Right ventricle myocardium inferior (tissue), 1 donor: ENCODE results near the gene ARAP3. TPM values are rescaled to one million over a fixed set of nuclear protein-coding genes. Genes with fewer than 3 reads are reported as not detected.

Experiments used
- ATAC-seq: fragments of 200-7000 bp; cut with Tn5 transposase; one replicate; pipeline ENCODE4 v1.9.1; 2020; ENCODE audit warnings: mild to moderate bottlenecking, moderate library complexity
- DNase-seq: peaks from one replicate; pipeline ENCODE4 v3.0.0; 2021; ENCODE audit errors: missing footprints
- intact Hi-C: fragments of 100-400 bp; cut with DNase I; formaldehyde crosslinking; loops from one replicate; pipeline ENCODE4 v1.11.0; 2022
- total RNA-seq: library from RNA; stranded (reverse); fragmentation: NEBNext Ultra II Directional; extraction: Animal tissue kit (Norgen Biotek cat#: 25700); gene quantifications from one replicate; pipeline ENCODE4 v1.2.1, GENCODE V29; 2021
- donor health status: DM: no; HTN: yes; CAD: no; lungs with severe emphysema.

The ARAP3 gene
- total RNA-seq, 1 donor from 2014 or later, result 14.7 TPM

DNA sequence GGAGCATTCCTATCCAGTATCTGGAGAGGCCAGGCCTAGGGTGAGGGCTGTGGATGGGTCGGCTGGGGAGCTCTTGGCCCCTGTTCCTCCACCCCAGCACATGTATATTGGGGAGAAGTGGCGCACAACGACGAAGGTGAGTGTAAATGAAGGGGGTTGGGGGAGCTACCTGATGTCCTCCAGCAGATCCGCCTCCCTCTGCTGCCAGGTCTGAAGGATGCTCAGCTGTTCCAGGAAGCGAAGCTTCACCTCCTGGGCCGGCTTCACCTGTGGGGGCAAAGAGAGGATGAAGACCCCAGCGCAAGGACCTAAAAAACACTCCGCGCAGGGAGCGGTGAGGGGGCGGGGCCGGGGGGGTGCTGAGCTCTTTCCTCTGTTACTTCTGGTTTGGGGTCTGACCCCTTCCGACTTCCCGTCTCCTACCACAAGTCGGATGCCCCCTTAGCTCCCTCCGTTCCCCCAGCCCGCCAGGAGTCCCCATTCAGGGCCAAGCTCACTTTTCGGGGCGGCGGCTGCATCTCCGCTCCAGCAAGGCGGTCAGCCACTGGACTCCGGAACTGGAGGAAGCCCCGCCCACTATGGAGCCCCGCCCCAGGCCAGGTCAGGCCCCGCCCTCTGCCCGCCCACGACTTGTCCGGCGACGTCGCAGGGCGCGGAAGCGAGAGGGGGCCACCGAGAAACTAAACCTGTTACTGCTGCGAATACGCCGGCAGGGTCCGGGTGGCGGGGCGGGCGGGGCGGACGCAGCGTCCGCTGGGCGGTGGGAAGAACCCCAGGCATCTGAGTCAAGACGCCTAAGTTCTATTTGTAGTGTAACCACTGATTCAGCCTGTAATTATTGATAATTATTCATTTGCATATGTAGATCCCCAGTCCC lies 30.9 kb downstream of the ARAP3 start, which contains the start of gene FCHSD1:
FCHSD1 (minus strand) TSS at position 568 of the 877 bp plus-strand sequence; CDS start at position 518, 50 bp downstream.
- DNase-seq, result peak; percentile 96
- intact Hi-C loops, result no loop called here
- ATAC-seq, result peak; percentile 94

DNA sequence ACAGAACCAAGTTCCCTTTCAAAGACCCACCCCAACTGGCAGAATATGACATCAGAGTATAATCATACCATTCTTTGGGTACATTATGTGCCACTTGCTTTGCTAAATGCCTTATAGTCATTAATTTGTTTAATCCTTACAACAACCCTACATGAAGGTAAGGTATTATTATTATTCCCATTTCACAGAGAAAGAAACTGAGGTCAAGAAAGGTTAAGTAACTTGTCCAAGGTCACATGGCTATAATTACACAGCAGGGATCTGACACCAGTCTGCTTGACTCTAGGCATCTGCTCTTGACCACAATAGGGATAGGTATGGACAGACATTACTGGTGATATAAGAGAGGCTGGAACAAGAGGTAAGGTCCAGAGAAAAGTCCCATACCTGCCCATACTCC lies 32.1 kb downstream of the ARAP3 start:
- DNase-seq, result no peak
- ATAC-seq, result no peak
- intact Hi-C loops, result no loop called here

DNA sequence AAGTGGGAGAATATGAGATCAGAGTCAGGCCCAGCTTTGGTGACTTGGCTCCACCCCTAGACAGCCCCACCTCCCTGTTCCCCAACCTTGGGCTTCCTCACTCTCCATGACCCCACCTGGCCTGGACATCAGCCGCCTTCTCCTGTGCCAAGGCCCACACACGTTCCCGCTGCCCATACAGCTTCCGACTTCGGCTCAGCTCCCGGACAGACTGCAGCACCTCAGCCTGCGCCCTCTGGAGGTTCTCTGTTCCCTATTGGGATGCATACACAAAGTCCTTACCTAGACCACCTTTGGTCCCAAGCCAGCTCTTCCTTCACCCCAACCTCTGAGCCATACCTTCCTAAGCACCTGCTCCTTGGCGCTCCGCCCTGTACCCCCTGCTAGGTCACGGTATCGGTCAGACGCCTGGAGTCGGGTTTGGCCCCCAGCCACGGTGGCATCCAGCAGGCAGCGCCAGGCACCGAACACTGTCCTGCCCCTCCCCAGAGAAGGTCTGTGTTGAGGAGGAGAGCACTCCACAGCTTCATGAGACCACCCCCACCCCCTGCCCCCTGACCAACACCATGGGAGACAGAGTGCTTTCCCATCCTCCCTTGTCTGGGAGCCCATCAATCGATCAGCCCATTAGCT lies 32.9 kb downstream of the ARAP3 start:
- intact Hi-C loops, result no loop called here
- DNase-seq (no peak), ATAC-seq (no peak)

GRCh38 chr5:141647851-141648250 lies 34.2 kb downstream of the ARAP3 start:
- intact Hi-C loops, result no loop called here
- ATAC-seq (no peak), DNase-seq (no peak)

- ATAC-seq (no peak), DNase-seq (no peak)
- intact Hi-C loops, result no loop called here
Observed at GRCh38 chr5:141647242-141647641, 34.8 kb downstream of the ARAP3 start.

DNA sequence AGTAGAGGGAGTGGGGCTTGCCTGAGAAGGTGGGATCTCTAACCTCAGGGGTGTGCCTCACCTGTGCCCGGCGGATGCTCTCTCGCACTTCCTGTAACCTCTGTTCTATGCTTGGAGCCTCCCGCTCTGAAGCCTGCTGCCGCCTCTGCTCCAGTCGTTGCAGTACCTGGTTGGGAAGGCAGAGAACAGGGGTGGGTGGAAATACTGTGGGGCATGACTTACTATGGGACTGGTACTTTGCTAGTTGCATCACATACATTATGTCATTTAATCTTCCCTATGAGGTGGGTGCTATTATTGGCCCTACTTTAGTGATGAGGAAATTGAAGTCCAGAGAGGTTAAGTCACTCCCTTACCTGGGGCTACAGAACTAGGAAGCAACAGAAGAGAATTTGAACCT lies 36.0 kb downstream of the ARAP3 start:
- ATAC-seq (no peak), DNase-seq (no peak)
- intact Hi-C loops, result no loop called here

DNA sequence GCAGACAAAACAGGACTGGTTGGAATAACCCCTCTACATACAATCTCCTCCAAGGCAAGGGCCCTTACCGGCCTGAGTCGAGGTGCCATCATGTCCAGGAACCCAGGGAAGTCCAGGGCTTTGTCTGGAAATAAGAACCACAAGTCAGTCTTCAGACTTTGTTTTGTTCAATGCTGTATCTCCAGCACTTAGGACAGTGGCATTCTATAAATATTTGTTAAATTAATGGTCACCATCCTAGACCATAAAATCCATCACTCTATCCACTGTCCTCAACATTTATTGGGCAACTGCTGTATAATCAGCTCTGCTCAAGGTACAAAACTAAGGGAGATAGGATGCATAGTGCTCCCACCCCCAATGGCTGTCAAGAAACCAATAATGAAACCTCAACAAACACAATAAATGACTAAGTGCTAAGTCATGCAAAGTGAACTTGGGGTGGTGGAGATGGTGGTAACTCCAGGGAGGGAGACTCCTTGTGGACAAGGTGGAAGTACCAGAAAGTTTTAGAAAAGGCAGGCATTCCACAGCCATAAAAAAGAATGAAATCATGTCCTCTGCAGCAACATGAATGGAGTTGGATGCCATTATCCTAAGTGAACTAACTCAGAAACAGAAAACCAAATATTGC lies 40.3 kb downstream of the ARAP3 start:
- no peak for ATAC-seq
- DNase-seq, result no peak
- intact Hi-C loops, result no loop called here

DNA sequence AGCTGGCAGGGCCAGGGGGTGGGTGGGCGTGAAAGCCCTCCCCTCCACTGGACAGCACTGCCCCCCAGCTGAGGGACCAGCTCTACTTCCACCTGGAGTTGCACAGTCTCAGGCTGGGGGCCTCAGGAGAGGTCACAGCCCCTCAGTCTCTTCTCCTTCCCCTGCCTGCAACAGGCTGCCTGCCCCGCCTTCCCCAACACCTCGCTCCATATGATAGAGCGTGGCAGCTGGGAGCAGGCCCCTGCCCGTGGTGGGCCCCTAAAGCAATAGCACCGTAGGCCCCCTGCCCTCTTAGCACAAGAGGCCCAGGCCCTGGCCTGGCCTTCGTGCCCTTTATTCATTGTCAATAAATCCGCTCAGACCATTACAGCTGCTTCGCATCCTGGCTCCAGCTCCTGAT lies 41.3 kb downstream of the ARAP3 start:
- ATAC-seq (no peak), DNase-seq (no peak)
- intact Hi-C loops, result no loop called here

GRCh38 chr5:141640051-141640415 lies 42.0 kb downstream of the ARAP3 start:
- ATAC-seq, result no peak
- DNase-seq, result no peak
- intact Hi-C loops, result no loop called here

DNA sequence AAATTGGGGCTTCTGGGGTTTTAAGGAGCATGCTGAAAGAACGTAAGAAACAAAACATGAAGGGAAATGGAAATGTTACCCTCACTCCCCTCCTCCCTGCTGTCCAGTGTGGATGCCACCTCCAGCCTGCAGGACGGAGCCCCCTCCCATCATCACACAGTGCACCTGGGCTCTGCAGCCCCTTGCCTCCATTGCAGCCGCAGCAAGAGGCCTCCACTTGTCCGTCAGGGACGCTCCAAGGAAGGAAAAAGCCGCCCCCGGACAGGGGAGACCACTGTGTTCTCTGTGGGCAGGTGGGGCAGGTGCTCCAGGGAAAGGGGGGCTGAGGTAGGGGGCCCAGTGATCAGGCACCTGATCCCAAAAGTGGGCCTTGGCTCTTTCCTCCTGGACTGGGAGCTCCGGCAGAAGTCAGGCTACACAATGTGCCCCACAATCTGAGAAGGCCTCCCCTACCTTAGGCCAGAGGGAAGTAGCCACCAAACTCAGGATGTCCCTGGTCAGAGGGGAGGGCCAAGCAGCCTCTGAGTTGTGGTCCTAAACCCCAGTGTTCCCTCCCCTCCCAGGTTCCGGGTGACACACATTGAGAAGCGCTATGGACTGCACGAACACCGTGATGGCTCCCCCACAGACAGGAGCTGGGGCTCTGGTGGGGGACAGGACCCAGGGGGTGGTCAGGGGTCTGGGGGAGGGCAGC lies 42.5 kb downstream of the ARAP3 start:
- no peak for DNase-seq
- ATAC-seq, result no peak
- intact Hi-C loops, result no loop called here

DNA sequence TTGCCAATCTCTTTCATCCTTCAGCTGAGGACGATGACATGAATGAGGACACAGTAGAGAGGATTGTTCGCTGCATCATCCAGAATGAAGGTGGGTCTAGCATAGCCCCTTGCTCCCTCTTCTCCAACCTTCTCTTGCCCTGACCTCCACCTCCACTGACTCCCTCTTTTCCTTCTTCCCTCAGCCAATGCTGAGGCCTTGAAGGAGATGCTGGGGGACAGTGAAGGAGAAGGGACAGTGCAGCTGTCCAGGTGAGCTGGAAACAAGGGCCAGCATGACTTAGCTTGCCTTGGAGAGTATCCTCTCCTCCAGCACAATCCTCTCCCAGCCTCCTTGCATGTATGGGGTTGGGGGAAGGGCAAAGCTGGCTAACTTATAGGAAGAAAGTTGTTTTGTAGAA lies 43.3 kb downstream of the ARAP3 start:
- DNase-seq (no peak), ATAC-seq (no peak)
- intact Hi-C loops, result no loop called here

DNA sequence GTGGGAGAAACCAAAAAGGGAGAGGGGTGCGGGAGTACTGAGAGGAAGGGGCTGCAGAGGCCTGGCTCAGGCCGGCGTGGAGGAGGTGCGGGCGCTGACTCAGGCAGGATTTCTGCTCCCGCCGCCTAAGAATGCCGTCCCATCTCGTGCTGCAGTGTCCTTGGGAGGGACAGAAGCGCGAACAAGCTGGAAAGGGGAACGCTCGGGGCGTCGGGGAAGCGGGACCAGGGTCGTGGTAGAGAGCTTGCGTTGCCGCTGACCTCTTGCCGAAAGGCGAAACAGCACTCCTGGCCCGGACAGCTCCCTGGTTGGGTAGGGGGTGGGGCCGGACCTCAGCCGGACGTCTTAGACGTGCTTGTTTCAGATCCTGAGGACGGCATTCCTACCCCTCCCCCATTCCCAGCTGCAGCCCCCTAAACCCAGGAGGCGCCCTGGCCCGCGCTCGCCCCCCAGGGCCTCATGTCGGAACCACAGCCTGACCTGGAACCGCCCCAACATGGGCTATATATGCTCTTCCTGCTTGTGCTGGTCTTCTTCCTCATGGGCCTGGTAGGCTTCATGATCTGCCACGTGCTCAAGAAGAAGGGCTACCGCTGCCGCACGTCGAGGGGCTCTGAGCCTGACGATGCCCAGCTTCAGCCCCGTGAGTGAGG lies 44.1 kb downstream of the ARAP3 start:
- DNase-seq, result peak; percentile 78
- intact Hi-C loops, result no loop called here
- ATAC-seq, result peak; percentile 32

DNA sequence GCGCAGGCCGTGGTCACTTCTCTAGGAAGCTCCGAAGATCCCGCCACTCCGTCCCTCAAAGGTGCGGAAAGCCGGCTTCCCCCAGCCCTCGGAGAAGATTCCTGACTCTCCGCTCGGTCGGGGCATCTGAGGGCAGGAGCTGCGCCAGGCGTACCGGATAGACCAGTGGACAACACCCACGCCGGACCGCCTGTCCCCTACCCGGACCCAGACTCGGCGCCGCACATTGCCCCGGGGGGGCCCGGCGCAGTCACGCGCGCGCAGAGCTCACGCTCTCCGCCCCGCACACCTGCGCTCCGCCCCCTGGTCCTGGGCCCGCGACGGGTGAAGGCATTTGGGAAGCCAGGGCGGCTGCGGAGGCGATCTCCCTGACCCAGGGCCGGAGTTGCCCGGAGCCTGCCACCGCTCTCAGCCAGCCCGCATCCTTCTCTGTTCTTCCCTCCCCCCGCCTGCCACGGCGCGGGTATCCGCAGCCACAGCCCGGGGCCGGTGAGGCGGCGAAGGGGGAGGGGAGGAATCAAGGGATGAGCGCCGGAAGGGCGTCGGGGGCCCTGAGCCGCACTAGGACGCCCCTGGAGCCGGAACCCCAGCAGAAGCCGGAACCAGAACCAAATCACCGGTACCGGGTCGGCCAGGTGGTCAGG lies 44.8 kb downstream of the ARAP3 start:
- ATAC-seq (peak; percentile 30), DNase-seq (no peak)
- intact Hi-C loops, result no loop called here

DNA sequence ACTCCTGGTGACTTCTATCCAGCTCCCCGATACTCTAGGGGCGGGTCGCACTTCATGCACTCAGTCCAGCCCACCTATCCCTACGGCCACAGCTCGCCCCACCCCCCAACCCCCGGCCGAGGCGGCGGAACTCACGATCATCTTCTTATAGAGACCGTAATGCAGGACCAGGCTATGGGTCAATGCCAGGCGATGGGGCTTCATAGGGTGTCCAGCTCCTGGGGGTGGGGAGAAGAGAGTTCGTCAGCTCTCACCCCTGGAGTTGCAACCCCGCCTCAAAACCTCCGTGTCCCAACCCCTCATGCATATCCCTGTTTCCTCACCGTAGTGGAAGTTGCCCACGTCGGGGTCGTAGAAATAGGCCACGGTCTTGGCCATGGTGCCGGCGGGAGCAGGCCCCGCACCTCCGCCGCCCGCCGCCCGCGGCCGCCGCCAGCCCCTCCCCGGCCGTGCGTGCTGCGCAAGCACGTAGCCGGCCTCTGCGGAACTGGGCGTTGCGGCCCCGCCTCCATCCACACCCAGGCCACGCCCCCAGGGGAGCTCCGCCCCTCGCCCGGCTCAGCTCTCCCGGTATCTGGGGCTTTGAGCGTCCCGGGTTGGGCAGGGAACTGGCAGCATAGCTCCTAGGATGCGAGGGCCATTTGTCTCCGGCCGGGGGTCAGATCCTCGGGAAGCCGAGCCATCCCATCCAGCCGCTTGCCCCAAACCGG lies 45.5 kb downstream of the ARAP3 start, which contains the start of the genes HDAC3 and RELL2:
HDAC3 (minus strand) TSS at position 437 of the 710 bp plus-strand sequence; CDS start at position 378, 59 bp downstream.
RELL2 (plus strand) TSS at position 585 of the 710 bp plus-strand sequence. CDS start 1,229 bp downstream, outside the sequence.
- intact Hi-C loops, result loop anchor here (1.0 kb wide), 1 partner anchor 17 kb away; no protein-coding TSS in a partner anchor
- DNase-seq, result peak; percentile 96
- peak; percentile 98 for ATAC-seq

DNA sequence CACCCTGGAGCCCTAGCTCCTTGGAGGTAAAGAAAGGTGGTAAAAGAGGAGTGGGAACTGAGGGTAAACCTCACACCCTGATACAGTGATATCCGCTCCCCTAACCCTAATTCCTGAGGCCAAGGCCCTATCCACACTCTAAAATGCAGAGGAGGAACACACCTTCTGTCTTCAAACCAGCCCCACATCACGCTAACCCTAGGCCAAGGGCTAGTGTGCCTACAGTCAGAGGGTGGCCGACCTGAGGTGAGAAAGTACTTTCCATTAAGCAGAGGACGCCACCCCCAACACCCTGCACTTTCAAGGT lies 46.0 kb downstream of the ARAP3 start:
- ATAC-seq (no peak), DNase-seq (no peak)
- intact Hi-C loops, result loop anchor here (1.0 kb wide), 1 partner anchor 17 kb away; no protein-coding TSS in a partner anchor

DNA sequence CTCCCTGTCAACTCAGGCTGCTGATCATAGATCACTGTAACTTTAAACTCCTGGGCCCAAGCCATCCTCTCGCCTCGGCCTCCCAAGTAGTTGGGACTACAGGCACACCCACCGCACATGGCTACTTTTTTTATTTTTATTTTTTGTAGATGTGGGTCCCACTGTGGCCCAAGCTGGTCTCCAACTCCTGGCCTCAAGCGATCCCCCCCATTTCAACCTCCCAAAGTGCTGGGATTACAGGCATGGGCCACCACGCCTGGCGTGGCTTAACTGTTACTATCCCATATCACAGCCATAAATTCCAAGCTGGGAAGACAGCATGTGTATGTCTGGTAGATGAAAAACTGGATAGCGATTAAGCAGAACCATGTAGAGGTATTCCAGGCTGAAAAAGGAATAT lies 46.4 kb downstream of the ARAP3 start:
- intact Hi-C loops, result loop anchor here (1.0 kb wide), 1 partner anchor 16 kb away; no protein-coding TSS in a partner anchor
- no peak for DNase-seq
- ATAC-seq, result no peak

DNA sequence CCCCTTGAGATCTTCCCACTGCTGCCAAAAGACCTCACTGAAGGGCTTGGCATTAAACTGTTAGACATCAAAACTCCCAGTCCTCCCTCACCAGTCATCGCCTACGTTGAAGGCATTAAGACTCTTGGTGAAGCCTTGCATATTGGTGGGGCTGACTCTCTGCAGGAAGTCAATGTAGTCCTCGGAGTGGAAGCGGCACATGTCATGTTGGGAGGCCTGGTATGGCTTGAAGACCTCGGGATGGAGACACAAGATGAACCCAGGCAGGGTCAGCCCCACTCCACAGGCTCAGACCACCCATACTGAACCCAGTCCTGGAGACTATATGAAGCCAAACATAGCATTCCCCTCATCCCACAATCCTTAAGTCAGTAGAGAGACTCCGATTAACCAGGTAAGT lies 47.3 kb downstream of the ARAP3 start:
- no peak for DNase-seq
- ATAC-seq, result no peak
- intact Hi-C loops, result no loop called here
